ENCODE data around the gene OFD1. TPM values are rescaled to one million over a fixed set of nuclear protein-coding genes. Genes with fewer than 3 reads are reported as not detected.

Gene OFD1
- total and polyA plus RNA-seq, 2 of the 8 experiments (the other 6 are each of a cell fraction or from before 2014, with no cell fraction given) = 8.0 to 23.4 TPM

DNA sequence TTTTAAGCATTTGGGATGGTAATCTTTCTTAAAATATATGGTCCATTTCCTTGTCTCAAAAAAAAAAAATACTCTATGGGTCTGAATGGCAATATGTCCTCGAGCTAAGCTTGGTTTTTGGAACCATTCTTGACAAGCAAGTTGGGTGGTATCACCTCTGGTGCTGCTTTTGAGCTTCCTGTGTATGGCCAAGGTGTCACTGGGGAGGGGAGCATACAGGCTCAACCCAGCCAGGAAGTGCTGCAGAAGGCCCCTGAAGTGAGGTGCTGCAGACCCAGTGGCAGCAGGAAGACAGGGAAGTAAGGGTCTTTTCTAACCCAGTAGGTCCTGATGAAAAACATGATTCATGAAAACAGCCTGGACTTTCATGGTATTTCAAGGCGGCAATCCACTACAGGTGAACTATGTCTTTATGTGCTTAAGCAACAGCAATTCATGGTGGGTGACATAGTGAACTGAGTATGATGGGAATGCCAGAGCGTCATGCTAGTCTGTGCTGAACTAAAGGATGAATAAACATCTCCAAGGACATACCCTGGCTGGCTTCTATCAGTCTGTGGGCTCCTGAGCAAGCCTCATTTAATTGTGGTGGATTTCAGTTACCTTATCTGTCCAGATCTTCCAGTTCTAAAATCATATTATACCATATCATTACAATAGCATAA is 15.2 kb upstream of the OFD1 start:
- no peak overlapping the region for H3K9ac ChIP-seq (replicated peaks in 1 of 4; ENCODE audit: extremely low read depth in 1 of 4, low read depth in 3 of 4, low read length in 3 of 4)
- H3K4ac ChIP-seq (replicated peaks; ENCODE audit: insufficient read length, low read depth, low read length) = no peak overlapping the region
- H3K23me2 ChIP-seq (ENCODE audit: low read depth, low read length) = no peaks in the 10 kb centered on the region
- peaks cover 0 to 2% of the 10 kb centered on the region in 2 experiments for H4K20me1 ChIP-seq (replicated peaks in 1 of 2; ENCODE audit: control insufficient read depth in 1 of 2, insufficient read depth in 2 of 2, low read length in 2 of 2)
- H3K9me3 ChIP-seq (ENCODE audit: insufficient read depth in 2 of 2, low read depth in 1 of 2, low read length in 1 of 2) = no peaks in the 10 kb centered on the region
- H3K56ac ChIP-seq (replicated peaks; ENCODE audit: insufficient read length, low read depth, low read length) = no peak overlapping the region
- peaks cover 0 to 28% (median under 1%) of the 10 kb centered on the region in 4 experiments; a peak in 4 of 8 replicates for H3K36me3 ChIP-seq (ENCODE audit: control insufficient read depth in 2 of 4, insufficient read depth in 4 of 4, low read length in 3 of 4)
- ChIA-PET CTCF (ENCODE audit: partially characterized antibody) (interaction anchor here (0.7 to 1.3 kb wide), 2 partner anchors 28 to 212 kb away, joined by 3 to 5 read pairs; no protein-coding TSS in a partner anchor), POLR2A (ENCODE audit: partially characterized antibody) (interaction anchor here (0.7 kb wide), 1 partner anchor 29 kb away, joined by 4 read pairs; no protein-coding TSS in a partner anchor)
- H2AFZ ChIP-seq (ENCODE audit: low read length) = no peak overlapping the region
- no peak overlapping the region for H2BK120ac ChIP-seq (replicated peaks; ENCODE audit: low read depth, low read length)
- H3K79me1 ChIP-seq (ENCODE audit: low read depth, low read length) = no peaks in the 10 kb centered on the region; the same call in 1 of the 2 replicates
- H2AK5ac ChIP-seq (ENCODE audit: low read depth, low read length) = no peak overlapping the region
- no peak overlapping the region for H3K18ac ChIP-seq (ENCODE audit: extremely low read depth, low read length)
- H2BK5ac ChIP-seq (ENCODE audit: low read depth, low read length) = no peak overlapping the region
- no peak overlapping the region for H2BK12ac ChIP-seq (ENCODE audit: low read depth, low read length)
- 79% methylated on average over 3 of the region's 3 CpGs; no CpG with 5 or more reads in 1 of the 2 experiments for WGBS, 2 experiments (ENCODE audit: extremely low coverage in 1 of 2, insufficient coverage in 1 of 2, insufficient read length in 1 of 2, insufficient replicate concordance in 2 of 2, low coverage in 1 of 2, low lambda C conversion rate in 2 of 2, missing lambda C conversion rate in 1 of 2)
- no peak overlapping the region; the same call in 1 of the 2 replicates for H4K8ac ChIP-seq (ENCODE audit: extremely low read depth, insufficient read depth, low read length)
- DNase-seq (ENCODE audit: low read depth in 1 of 2, low spot score in 2 of 2) (no peak), FAIRE-seq (no peak)
- no peaks in the 10 kb centered on the region for H3K4me1 ChIP-seq (replicated peaks in 1 of 4; ENCODE audit: control insufficient read depth in 3 of 4, insufficient read depth in 4 of 4, low read length in 3 of 4)
- no peak overlapping the region for H2BK15ac ChIP-seq (ENCODE audit: low read length)
- H2BK20ac ChIP-seq (ENCODE audit: low read length) = no peak overlapping the region
- H4K91ac ChIP-seq (replicated peaks; ENCODE audit: insufficient read length, low read length) = no peak overlapping the region
- no peaks in the 10 kb centered on the region for H3K27me3 ChIP-seq (replicated peaks in 1 of 4; ENCODE audit: control insufficient read depth in 3 of 4, extremely low read depth in 1 of 4, insufficient read depth in 3 of 4, low read length in 3 of 4)
- peaks cover 0 to 9% of the 10 kb centered on the region in 2 experiments; a peak in 1 of 4 replicates for H3K79me2 ChIP-seq (ENCODE audit: control insufficient read depth in 1 of 2, insufficient read depth in 2 of 2, low read length in 2 of 2)
- no peak overlapping the region for H3K14ac ChIP-seq (ENCODE audit: insufficient read length)
- no peak overlapping the region for H3K4me2 ChIP-seq (ENCODE audit: insufficient read depth in 1 of 2, low read depth in 2 of 2, low read length in 2 of 2)
- no peak overlapping the region for H3K23ac ChIP-seq (ENCODE audit: insufficient read length)
- no peak overlapping the region for H3K4me3 ChIP-seq (ENCODE audit: extremely low read depth in 1 of 4, insufficient read depth in 2 of 4, low read depth in 3 of 4, low read length in 4 of 4)
- no peak overlapping the region for H3K27ac ChIP-seq (ENCODE audit: low read depth, low read length)
- H4K5ac ChIP-seq (ENCODE audit: insufficient read length, low read depth, low read length) = no peak overlapping the region
- TF ChIP-seq SRF (IDR thresholded peaks at IDR 0.05; ENCODE audit: low read depth, low read length) (no peak), BCL11A (IDR thresholded peaks at IDR 0.05; ENCODE audit: low read depth in 2 of 2, low read length in 2 of 2) (no peak), RNF2 (IDR thresholded peaks at IDR 0.05; ENCODE audit: borderline replicate concordance, low read depth, low read length, missing control alignments, poor library complexity, severe bottlenecking) (no peak), SP1 (IDR thresholded peaks at IDR 0.05; ENCODE audit: low read depth, low read length) (no peak), PHF8 (conservative IDR thresholded peaks at IDR 0.05; ENCODE audit: low read depth, low read length) (no peak), EGR1 (IDR thresholded peaks at IDR 0.05; ENCODE audit: borderline replicate concordance, low read depth, low read length) (no peak), SIX5 (IDR thresholded peaks at IDR 0.05; ENCODE audit: low read depth, low read length) (no peak), HDAC2 (IDR thresholded peaks at IDR 0.05; ENCODE audit: borderline replicate concordance in 1 of 2, low read depth in 2 of 2, low read length in 2 of 2) (no peak), YY1 (IDR thresholded peaks at IDR 0.05; ENCODE audit: low read depth, low read length) (no peak), FOSL1 (IDR thresholded peaks at IDR 0.05; ENCODE audit: insufficient read depth, low read depth, low read length) (no peak), TEAD4 (IDR thresholded peaks at IDR 0.05; ENCODE audit: low read depth, low read length) (no peak)
- TF ChIP-seq, protein P1, sequence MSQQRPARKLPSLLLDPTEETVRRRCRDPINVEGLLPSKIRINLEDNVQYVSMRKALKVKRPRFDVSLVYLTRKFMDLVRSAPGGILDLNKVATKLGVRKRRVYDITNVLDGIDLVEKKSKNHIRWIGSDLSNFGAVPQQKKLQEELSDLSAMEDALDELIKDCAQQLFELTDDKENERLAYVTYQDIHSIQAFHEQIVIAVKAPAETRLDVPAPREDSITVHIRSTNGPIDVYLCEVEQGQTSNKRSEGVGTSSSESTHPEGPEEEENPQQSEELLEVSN (IDR thresholded peaks at IDR 0.05) = no peak

Measured in H1 (cell line).